Activated CD4-positive, alpha-beta T cell treated with anti-CD3 and anti-CD28 coated beads, Interleukin-2, amount 50 U/mL, for 24 hours (primary cell): ENCODE data around the gene HLA-F.

Source experiments
- DNase-seq, 2 donors: peaks; one replicate each; pipeline ENCODE4 v3.0.0-alpha.2; 2020; ENCODE audit warnings: low read depth in 1 of 2, low spot score in 1 of 2

HLA-F gene

DNA sequence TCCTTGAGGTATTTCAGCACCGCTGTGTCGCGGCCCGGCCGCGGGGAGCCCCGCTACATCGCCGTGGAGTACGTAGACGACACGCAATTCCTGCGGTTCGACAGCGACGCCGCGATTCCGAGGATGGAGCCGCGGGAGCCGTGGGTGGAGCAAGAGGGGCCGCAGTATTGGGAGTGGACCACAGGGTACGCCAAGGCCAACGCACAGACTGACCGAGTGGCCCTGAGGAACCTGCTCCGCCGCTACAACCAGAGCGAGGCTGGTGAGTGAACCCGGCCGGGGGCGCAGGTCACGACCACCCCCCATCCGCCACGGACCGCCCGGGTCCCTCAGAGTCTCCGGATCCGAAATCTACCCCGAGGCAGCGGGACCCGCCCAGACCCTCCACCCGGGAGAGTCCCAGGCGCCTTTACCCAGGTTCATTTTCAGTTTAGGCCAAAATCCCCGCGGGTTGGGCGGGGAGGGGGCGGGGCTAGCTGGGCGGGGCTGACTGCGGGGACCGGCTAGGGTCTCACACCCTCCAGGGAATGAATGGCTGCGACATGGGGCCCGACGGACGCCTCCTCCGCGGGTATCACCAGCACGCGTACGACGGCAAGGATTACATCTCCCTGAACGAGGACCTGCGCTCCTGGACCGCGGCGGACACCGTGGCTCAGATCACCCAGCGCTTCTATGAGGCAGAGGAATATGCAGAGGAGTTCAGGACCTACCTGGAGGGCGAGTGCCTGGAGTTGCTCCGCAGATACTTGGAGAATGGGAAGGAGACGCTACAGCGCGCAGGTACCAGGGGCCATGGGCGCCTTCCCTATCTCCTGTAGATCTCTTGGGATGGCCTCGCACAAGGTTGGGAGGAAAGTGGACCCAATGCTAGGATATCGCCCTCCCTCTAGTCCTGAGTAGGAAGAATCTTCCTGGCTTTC lies 693 bp downstream of the HLA-F start:
- peak; percentile 57 to 74 for DNase-seq

DNA sequence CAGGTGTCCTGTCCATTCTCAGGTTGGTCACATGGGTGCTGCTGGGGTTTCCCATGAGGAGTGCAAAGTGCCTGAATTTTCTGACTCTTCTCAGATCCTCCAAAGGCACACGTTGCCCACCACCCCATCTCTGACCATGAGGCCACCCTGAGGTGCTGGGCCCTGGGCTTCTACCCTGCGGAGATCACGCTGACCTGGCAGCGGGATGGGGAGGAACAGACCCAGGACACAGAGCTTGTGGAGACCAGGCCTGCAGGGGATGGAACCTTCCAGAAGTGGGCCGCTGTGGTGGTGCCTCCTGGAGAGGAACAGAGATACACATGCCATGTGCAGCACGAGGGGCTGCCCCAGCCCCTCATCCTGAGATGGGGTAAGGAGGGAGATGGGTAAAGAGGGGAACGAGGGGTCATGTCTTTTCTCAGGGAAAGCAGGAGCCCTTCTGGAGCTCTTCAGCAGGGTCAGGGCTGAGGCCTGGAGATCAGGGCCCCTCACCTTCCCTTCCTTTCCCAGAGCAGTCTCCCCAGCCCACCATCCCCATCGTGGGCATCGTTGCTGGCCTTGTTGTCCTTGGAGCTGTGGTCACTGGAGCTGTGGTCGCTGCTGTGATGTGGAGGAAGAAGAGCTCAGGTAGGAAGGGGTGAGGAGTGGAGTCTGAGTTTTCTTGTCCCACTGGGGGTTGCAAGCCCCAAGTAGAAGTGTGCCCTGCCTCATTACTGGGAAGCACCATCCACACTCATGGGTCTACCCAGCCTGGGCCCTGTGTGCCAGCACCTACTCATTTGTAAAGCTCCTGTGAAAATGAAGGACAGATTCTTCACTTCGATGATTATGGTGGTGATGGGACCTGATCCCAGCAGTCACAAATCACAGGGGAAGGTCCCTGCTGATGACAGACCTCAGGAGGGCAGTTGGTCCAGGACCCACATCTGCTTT lies 2.0 kb downstream of the HLA-F start:
- no peak for DNase-seq

DNA sequence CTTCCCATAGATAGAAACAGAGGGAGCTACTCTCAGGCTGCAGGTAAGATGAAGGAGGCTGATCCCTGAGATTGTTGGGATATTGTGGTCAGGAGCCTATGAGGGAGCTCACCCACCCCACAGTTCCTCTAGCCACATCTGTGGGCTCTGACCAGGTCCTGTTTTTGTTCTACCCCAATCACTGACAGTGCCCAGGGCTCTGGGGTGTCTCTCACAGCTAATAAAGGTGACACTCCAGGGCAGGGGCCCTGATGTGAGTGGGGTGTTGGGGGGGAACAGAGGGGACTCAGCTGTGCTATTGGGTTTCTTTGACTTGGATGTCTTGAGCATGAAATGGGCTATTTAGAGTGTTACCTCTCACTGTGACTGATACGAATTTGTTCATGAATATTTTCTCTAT lies 2.8 kb downstream of the HLA-F start:
- DNase-seq, result no peak

DNA sequence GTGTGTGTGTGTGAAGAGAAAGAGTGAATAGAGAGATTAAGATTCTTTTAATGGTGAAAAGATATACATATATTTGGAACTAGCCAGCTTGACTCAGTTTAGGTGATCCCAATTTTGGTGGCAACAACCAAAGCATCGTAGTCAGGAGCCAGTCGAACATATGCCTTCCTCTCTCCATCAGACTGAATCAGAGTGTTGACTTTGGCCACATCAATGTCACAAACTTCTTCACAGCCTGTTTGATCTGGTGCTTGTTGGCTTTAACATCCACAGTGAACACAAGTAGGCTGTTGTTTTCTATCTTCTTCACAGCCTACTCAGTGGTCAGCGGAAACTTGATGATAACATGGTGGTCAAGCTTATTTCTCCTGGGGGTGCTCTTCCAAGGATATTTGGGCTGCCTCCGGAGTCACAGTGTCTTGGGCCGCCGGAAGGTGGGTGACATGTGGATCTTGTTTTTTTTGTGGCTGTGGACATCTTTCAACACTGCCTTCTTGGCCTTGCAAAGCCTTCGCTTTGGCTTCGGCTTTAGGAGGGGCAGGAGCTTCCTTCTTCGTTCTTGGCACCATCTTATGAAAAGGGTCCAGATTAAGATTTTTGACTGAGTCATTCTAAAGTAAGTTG lies 3.4 kb downstream of the HLA-F start:
- DNase-seq, result no peak

DNA sequence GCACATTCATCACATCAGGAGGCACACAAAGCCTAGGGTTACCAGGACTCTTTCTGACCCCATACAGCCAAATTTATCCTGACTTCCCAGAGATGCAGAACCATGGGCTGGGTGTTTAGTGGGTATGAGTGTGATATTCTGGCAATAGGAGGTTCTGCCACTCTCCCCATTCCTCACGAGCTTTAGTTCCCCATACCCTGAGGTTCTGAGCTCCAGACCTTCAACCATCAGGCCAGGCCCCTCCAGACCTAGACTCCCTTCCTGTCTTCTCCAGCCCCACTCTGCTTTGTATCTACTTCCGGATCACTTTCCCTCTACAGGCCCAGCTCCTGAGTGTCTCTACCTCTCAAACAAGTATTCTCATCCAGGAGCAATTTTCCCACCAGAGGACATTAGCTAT lies 4.4 kb downstream of the HLA-F start:
- DNase-seq, result no peak

DNA sequence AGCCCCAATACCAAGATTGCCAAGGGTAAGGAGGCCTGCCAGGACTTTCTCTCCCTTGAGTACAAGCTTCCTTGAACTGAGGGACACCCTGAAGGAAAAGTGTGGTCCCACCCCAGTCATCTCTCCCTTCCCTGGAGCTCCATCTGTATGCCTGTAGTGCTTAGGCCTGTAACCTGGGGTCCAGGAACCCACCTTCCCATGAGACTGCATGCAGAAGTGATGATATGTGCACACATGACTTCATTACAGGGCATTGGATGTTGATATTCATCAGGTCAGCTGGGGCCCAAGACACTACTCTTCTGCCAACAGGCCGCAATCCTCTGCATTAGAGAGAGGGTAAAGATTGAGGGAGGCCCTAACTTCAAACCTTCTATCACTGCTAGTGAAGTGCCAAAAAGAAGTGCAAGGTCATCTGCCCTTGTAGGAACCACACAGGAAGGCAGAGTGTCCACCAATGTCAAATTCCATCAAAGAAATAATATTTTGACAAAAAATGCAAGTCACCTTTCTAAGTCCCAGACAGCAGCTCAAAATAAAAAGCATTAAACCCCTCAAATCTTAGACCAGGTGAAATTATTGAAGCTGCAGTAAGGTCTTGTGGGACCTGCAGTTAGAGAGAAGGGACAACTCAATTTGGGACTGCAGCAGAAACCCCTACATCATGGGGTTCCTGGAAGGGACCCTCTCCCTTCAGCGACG lies 5.1 kb downstream of the HLA-F start:
- DNase-seq, result no peak

DNA sequence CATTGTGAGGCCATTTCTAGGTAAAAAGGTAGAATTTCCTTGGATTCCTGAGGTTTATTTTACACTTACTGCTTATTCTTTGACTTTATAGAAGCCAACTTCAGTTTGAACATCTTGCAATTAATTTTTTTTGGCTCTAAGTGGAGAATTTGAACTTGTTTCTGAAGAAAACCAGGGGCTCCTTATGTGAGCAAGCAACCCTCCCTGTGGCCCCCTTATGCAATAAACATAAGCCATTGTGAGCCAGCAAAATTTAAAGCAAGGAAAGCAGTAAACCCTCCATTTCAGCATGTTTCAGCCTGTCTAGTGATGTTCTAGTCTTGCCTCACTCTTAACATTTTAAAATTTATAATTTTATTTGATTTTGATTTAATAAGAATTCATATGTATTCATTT lies 5.6 kb downstream of the HLA-F start:
- DNase-seq, result no peak

DNA sequence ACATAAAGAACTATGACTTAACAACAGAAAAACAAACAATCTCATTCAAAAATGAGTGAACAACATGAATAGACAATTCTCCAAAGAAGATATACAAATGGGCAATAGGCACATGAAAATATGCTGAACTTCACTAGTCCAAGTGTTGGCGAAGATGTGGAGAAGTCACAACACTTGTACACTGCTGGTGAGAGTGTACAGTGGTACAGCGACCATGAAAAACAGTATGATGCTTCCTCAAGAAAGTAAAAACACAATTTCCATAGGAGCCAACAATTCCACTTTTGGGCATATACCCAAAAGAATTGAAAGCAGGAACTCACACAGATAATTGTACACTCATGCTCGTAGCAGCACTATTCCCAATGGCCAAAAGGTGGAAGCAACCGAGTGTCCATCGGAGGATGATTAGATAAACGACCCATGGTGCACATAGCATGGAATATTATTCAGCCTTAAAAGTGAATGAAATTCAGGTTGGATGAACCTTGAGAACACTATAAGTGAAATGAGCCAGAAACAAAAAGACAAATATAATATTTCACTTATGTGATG lies 6.6 kb downstream of the HLA-F start:
- DNase-seq, result no peak

DNA sequence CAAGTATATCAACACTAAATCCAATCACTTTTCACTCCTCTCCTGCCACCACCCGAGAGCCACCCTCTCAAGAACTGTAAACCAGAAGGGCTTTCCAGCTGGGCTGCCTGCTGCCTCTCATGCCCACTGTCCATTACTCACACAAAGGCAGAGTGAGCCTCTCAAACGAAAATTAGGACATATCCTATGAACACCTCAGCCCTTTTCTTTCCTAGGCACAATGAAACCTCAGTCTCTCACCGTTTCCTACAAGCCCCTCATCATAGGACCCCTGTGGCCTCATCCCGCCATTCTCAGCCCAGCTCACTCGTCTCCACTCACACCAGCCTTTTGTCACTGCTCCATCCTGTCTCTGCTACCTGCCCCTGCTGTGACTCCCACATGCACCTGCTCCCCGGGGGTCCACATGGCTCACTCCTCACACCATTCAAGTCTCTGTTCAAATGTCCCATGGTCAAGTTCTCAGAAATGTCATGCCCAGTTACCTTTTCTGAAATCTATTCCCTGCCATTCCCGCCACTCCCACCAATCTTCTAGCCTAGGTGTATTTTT lies 7.4 kb downstream of the HLA-F start:
- no peak for DNase-seq

DNA sequence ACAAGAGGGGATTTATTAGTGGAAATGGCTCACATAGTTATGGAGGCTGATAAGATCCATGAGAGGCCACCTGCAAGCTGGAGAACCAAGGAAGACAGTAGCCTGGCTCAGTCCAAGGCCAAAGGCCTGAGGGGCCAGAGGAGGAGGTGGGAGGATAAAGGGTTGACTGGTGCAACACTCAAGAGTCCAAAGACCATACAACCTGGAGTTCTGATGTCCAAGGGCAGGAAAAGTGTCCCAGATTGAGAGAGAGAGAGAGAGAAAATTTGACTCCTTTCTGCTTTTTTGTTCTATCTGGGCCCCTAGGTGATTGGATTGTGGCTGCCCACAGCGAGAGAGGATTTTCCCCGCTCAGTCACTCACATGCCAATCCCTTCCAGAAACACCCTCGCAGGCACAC lies 8.0 kb downstream of the HLA-F start:
- DNase-seq, result no peak

DNA sequence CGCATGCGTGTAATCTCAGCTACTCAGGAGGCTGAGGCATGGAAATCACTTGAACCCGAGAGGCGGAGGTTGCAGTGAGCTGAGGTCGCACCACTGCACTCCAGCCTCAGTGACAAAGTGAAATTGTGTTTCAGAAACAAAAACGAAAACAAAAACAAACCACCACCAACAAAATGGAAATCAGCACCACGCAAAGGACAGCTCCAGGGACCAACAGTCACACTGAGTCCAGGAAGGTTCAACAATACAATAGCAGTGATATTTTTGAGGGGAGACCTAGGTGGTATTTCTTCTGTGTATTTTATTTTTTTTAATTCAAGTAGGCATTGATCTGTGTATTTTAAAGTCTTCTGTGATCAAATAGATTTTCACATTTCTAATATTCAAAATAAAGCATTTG lies 9.8 kb downstream of the HLA-F start:
- no peak for DNase-seq

DNA sequence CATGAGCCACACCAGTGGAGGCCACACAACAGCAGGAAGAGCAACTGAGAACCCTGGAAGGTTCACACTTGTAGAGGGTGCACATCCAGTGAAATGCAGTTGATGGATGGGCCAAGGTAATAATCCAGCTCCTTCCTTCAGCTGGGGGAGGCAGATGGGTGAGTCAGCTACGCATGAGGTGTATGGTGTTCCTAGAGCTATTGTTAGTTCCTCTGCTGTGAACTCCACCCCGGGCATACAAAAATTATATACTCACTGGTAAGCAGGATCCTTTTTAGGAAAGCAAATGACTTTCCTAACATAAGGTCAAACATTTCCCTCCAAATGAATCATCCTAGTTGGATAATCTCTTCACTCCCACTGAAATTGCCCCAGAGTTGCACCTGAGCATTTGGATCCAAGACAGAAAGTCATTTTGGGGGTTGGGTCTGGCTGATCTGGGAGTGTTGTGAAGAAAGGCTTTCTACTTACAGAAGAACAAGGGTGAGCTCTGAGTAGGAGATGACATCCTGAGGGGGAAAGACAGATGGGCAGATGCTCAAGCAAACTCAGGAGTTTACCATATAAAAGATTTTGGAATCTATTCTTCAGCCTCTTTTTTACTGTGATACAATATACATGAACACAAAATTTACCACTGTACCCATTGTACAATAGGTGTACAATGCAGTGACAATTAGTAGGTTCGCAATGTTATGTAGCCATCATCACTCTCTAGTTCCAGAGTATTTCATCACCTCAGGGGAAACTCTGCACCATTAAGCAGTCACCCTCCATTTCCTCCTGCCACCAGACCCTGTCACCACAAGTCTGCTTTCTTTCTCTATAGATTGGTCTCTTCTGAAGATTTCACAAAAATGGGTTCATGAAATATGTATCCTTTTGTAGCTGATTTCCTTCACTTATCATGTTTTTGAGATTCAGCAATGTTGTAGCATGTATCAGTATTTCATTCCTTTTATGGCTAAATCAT lies 11.1 kb downstream of the HLA-F start:
- DNase-seq, result no peak

DNA sequence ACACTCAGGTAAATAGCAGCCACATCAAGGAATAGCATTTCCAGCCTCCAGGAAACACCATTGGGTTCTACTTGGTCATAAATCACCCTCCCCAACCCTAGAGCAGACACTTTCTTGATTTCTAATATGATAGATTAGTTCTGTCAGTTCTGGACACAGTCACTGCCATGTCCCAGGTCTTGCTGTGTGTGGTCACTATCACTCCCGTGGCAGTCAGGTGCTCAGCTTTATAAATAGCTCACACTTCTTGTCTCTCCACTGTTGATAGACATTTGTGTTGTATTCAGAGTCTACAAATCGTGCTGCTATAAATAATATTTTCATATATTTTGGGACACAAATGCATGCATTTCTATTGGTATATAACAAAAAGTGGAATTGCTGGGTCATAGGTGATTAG lies 13.3 kb downstream of the HLA-F start:
- DNase-seq, result no peak

DNA sequence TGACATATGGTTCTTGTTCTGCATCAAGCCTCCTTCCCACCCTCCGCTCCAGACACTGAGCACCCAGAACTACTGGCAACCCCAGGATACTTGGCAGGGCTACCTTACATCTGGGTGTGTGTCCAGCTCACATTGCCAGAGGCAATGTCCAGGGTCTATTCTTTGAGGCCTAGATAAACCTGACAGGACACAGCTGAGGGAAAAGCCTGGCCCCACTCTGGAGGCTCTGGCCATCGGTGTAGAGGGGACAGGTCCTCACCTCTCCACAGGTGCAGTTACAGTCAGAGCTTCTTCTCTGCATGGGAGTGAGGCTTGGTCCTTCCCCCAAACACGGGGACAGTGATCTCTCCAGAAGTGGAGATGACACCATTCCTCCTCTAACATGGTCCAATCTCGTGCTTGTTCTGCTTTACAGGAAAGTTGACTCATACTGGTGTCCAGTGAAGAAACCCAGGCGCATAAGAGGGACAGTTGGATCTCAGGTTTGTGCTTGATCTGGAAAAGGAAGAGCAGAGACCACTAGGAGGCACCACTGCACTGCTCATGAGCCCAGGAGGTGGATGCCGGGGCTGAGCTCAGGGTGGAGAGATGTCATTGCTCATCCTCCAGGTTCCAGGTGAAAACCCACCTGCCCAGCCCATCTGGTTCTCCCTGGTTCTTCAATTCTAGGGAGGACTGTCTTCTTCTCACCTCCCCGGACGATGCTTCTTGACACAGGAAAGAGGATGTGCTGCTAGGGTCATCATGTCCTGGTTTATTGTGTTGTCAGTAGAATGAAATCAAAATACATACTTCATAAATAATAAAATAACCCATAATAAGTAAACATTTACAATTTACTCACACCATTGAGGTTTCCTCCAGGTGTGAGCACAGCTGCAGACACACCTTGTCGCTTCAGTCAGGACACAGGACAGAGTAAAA lies 14.7 kb downstream of the HLA-F start:
- peak; percentile 41 to 62 for DNase-seq

DNA sequence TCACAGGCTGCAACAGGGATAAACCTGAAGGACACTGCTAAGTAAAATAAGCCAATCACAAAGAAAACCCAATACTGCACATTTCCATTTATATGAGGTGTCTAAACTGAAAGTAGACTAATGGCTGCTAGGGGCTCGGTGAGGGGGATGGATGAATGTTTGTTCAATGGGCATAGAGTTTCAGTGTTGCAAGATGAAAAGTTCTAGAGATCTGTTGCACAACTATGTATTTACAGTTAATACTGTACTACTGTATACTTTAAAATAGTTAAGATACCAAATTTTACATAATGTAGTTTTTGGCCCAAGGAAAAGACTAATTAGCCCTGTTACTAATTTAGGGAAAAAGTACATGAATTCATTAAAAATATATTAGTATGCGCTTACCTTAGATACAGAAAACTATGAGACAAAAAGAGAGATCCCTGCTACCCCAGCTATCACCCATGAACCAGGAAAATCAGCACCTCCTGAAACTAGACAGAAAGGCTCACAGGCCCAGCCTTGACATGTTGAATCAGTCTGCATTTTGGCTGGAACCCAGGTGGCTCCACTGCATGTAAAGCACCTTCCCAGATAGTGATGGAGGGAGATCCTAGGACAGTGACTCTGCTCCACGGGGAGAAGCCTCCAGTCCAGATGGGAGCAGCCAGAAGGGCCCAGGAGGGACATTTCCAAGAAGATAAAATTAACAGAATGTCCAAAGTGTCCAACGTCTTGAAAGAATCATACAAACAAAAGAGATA lies 16.1 kb downstream of the HLA-F start:
- DNase-seq, result no peak

DNA sequence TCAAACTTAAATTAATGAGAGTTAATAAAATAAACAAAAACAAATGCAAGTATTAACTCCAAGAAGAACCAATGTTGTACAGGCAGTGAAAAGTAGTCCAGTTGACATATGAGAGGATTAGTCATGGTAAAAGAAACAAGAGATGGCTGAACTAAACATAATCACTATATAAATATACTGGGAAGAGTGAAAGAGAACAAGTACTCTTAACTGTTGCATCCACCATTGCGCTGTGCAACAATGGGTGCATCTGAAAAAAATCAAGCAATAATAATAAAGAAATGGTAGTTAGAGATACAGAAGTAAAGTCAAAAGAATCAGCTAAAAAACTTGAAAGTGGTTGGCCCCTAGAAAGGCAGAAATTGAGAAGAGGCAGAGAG lies 16.6 kb downstream of the HLA-F start:
- no peak for DNase-seq

DNA sequence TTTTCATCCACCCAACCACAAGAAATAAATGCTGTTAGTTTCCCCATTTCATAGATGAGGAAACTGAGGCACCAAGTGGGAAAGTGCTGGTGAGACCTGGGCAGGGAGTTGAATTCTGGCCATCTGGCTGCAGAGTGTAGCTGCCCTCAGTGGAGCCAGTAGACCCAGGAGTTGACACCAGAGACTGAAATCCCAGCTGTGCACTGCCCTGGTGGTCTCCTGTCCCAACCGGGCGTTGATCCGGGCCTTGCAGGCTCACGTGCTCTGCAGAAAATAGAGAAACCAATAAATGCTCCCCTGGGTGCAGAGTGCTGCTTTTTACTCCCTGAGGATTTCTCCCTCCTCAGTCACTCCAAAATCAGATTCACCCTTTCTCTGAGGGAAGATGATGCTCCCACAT lies 18.4 kb downstream of the HLA-F start:
- DNase-seq, result no peak

DNA sequence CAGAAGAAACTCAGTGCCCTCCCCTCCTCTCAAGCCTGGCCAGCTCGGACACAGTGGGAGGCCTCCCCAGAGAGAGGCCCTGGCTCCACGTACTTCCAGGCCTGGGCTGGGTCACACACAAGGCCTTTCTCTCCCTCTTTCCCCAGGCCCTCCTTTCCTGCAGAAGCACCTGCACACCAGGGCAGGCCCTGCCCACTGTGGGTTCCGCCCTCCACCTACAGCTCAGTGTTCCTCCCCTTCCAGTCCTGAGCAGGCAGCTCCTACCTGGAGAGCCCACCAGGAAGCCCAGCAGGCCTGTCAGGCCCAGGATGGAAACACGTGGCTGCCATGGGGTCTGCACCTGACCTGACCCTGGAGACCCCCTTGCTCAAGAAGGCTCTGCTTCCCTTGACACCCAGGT lies 18.9 kb downstream of the HLA-F start:
- no peak for DNase-seq
